ENCODE results near the gene CTSW. TPM values are rescaled to one million over a fixed set of nuclear protein-coding genes. Genes with fewer than 3 reads are reported as not detected.

The CTSW gene
- total RNA-seq, 1 donor, result not detected

GRCh38 chr11:65859095-65859811 is 20.4 kb upstream of the CTSW start:
- Histone ChIP-seq H3K27me3 (ENCODE audit: insufficient read depth, low read length) (no peaks in the 10 kb centered on the region), H4K20me1 (ENCODE audit: insufficient read depth, low read length) (peaks cover 36% of the 10 kb centered on the region), H3K4me3 (ENCODE audit: insufficient read depth, low read length) (peak overlapping the region; percentile 99), H3K36me3 (ENCODE audit: insufficient read depth, low read length) (peaks cover 50% of the 10 kb centered on the region), H3K27ac (ENCODE audit: low read depth, low read length) (peak overlapping the region; percentile 82), H3K4me2 (ENCODE audit: insufficient read depth, low read length) (peak overlapping the region; percentile 99), H3K4me1 (ENCODE audit: insufficient read depth, low read length) (peaks cover 45% of the 10 kb centered on the region), H2AFZ (ENCODE audit: low read length) (peak overlapping the region; percentile 64), H3K79me2 (ENCODE audit: insufficient read depth, low read length) (peaks cover 67% of the 10 kb centered on the region), H3K9me3 (ENCODE audit: low read depth, low read length) (no peaks in the 10 kb centered on the region)
- peak; percentile 99 for DNase-seq (ENCODE audit: insufficient read length, low spot score, missing footprints)
- no peak for TF ChIP-seq CTCF (IDR thresholded peaks at IDR 0.05; ENCODE audit: extremely low read depth, low read depth, low read length)

GRCh38 chr11:65859812-65860277 is 19.8 kb upstream of the CTSW start:
- Histone ChIP-seq H3K4me2 (ENCODE audit: insufficient read depth, low read length) (peak overlapping the region; percentile 99), H4K20me1 (ENCODE audit: insufficient read depth, low read length) (peaks cover 30% of the 10 kb centered on the region), H3K79me2 (ENCODE audit: insufficient read depth, low read length) (peaks cover 65% of the 10 kb centered on the region), H3K27ac (ENCODE audit: low read depth, low read length) (peak overlapping the region; percentile 82), H3K9me3 (ENCODE audit: low read depth, low read length) (no peaks in the 10 kb centered on the region), H3K4me1 (ENCODE audit: insufficient read depth, low read length) (peaks cover 45% of the 10 kb centered on the region), H2AFZ (ENCODE audit: low read length) (peak overlapping the region; percentile 36), H3K36me3 (ENCODE audit: insufficient read depth, low read length) (peaks cover 50% of the 10 kb centered on the region), H3K4me3 (ENCODE audit: insufficient read depth, low read length) (peak overlapping the region; percentile 99), H3K27me3 (ENCODE audit: insufficient read depth, low read length) (no peaks in the 10 kb centered on the region)
- peak; percentile 90 for DNase-seq (ENCODE audit: insufficient read length, low spot score, missing footprints)
- no peak for TF ChIP-seq CTCF (IDR thresholded peaks at IDR 0.05; ENCODE audit: extremely low read depth, low read depth, low read length)

- Histone ChIP-seq H3K9me3 (ENCODE audit: low read depth, low read length) (no peaks in the 10 kb centered on the region), H3K27me3 (ENCODE audit: insufficient read depth, low read length) (no peaks in the 10 kb centered on the region), H4K20me1 (ENCODE audit: insufficient read depth, low read length) (peaks cover 27% of the 10 kb centered on the region), H2AFZ (ENCODE audit: low read length) (peak within 1 kb of the TSS; percentile 64), H3K4me3 (ENCODE audit: insufficient read depth, low read length) (peak within 1 kb of the TSS; percentile 99), H3K36me3 (ENCODE audit: insufficient read depth, low read length) (peaks cover 50% of the 10 kb centered on the region), H3K4me1 (ENCODE audit: insufficient read depth, low read length) (peaks cover 44% of the 10 kb centered on the region), H3K4me2 (ENCODE audit: insufficient read depth, low read length) (peak within 1 kb of the TSS; percentile 99), H3K27ac (ENCODE audit: low read depth, low read length) (peak within 1 kb of the TSS; percentile 82), H3K79me2 (ENCODE audit: insufficient read depth, low read length) (peaks cover 58% of the 10 kb centered on the region)
- peak; percentile 90 for TF ChIP-seq CTCF (IDR thresholded peaks at IDR 0.05; ENCODE audit: extremely low read depth, low read depth, low read length)
- peak; percentile 100 for DNase-seq (ENCODE audit: insufficient read length, low spot score, missing footprints)
These were observed 19.1 kb upstream of the CTSW start, which contains the start of gene MUS81 for GRCh38 chr11:65860278-65861164. TSS of gene MUS81 (plus strand) at chr11:65860433. CDS start at chr11:65860754, 321 bp downstream.

Measured in osteoblast (primary cell).